Liver (tissue), 9 donors: Measurements from ENCODE around the gene LNPK. TPM values are rescaled to one million over a fixed set of nuclear protein-coding genes. Genes with fewer than 3 reads are reported as not detected.

Experiments
- DNase-seq: peaks from one replicate; pipeline ENCODE4 v3.0.0-alpha.2; 2017; ENCODE audit warnings: low spot score
- H3K27ac ChIP-seq, 2 donors: one replicate each; pipeline ENCODE4 v1.7.0; 2013; ENCODE audit warnings: inconsistent platforms in 2 of 2, low read length in 2 of 2, control low read depth in 1 of 2, low read depth in 1 of 2, mild to moderate bottlenecking in 1 of 2
- H3K27me3 ChIP-seq, 4 donors: one replicate each; pipeline versions ENCODE4 v1.6.1 to v1.7.0; 2013; ENCODE audit warnings: low read length in 3 of 4, inconsistent platforms in 1 of 4, mild to moderate bottlenecking in 1 of 4, moderate library complexity in 1 of 4; ENCODE audit not compliant: control insufficient read depth in 4 of 4, insufficient read depth in 4 of 4
- H3K36me3 ChIP-seq, 4 donors: one replicate each; pipeline versions ENCODE4 v1.6.1 to v1.7.0; 2013; ENCODE audit warnings: low read length in 3 of 4, mild to moderate bottlenecking in 3 of 4, low read depth in 1 of 4, moderate library complexity in 1 of 4; ENCODE audit not compliant: control insufficient read depth in 4 of 4, insufficient read depth in 3 of 4
- H3K4me1 ChIP-seq, 4 donors: one replicate each; pipeline versions ENCODE4 v1.6.1 to v1.7.0; 2013; ENCODE audit warnings: low read length in 3 of 4, mild to moderate bottlenecking in 3 of 4, moderate library complexity in 1 of 4; ENCODE audit not compliant: control insufficient read depth in 4 of 4, insufficient read depth in 4 of 4
- H3K4me3 ChIP-seq, 3 donors: one replicate each; pipeline versions ENCODE4 v1.6.1 to v1.7.0; 2013; ENCODE audit warnings: low read length in 3 of 3, control low read depth in 1 of 3, low read depth in 1 of 3, mild to moderate bottlenecking in 1 of 3
- H3K9ac ChIP-seq, 2 donors: one replicate each; pipeline ENCODE4 v1.7.0; 2013; ENCODE audit warnings: low read length in 2 of 2, mild to moderate bottlenecking in 2 of 2, moderate library complexity in 2 of 2, control low read depth in 1 of 2, low read depth in 1 of 2
- H3K9me3 ChIP-seq, 4 donors: one replicate each; pipeline versions ENCODE4 v1.6.1 to v1.7.0; 2013; ENCODE audit warnings: low read length in 3 of 4; ENCODE audit not compliant: control insufficient read depth in 4 of 4
- ATF3 ChIP-seq: IDR thresholded peaks from 2 replicates; pipeline ENCODE4 v1.6.1; 2016; ENCODE audit warnings: antibody characterized with exemption
- CTCF ChIP-seq: fragments of 150-350 bp; IDR thresholded peaks from 2 replicates; pipeline ENCODE4 v1.5.1; 2017; ENCODE audit warnings: improper control_type of control experiment, low read depth, low read length; ENCODE audit not compliant: missing input control
- EGR1 ChIP-seq, 2 donors: IDR thresholded peaks; 2 replicates each; pipeline ENCODE4 v1.6.1; 2016 to 2018; ENCODE audit warnings: antibody characterized with exemption in 2 of 2, low read depth in 2 of 2
- FOXA1 ChIP-seq: IDR thresholded peaks from 2 replicates; pipeline ENCODE4 v1.6.1; 2016; ENCODE audit warnings: antibody characterized with exemption
- FOXA2 ChIP-seq: IDR thresholded peaks from 2 replicates; pipeline ENCODE4 v1.6.1; 2016; ENCODE audit warnings: antibody characterized with exemption
- GABPA ChIP-seq, 2 donors: IDR thresholded peaks in 1 of 2; conservative IDR thresholded peaks in 1 of 2; 2 replicates each; pipeline ENCODE4 v1.6.1; 2016; ENCODE audit warnings: antibody characterized with exemption in 2 of 2, mild to moderate bottlenecking in 1 of 2, moderate library complexity in 1 of 2
- HNF4A ChIP-seq, 2 donors: conservative IDR thresholded peaks; 2 replicates each; pipeline ENCODE4 v1.6.1; 2016; ENCODE audit warnings: antibody characterized with exemption in 2 of 2, mild to moderate bottlenecking in 2 of 2
- HNF4G ChIP-seq: IDR thresholded peaks from 2 replicates; pipeline ENCODE4 v1.6.1; 2016; ENCODE audit warnings: antibody characterized with exemption
- JUND ChIP-seq, 2 donors: IDR thresholded peaks; 2 replicates each; pipeline ENCODE4 v1.6.1; 2016; ENCODE audit warnings: antibody characterized with exemption in 2 of 2
- NR2F2 ChIP-seq: IDR thresholded peaks from 2 replicates; pipeline ENCODE4 v1.6.1; 2016; ENCODE audit warnings: antibody characterized with exemption
- RAD21 ChIP-seq, 2 donors: IDR thresholded peaks; 2 replicates each; pipeline ENCODE4 v1.6.1; 2016; ENCODE audit warnings: antibody characterized with exemption in 2 of 2, mild to moderate bottlenecking in 2 of 2
- REST ChIP-seq: IDR thresholded peaks from 2 replicates; pipeline ENCODE4 v1.6.1; 2016; ENCODE audit warnings: antibody characterized with exemption, mild to moderate bottlenecking
- RXRA ChIP-seq, 2 donors: IDR thresholded peaks; 2 replicates each; pipeline ENCODE4 v1.6.1; 2017 to 2018; ENCODE audit warnings: antibody characterized with exemption in 2 of 2, mild to moderate bottlenecking in 1 of 2
- SP1 ChIP-seq: IDR thresholded peaks from 2 replicates; pipeline ENCODE4 v1.6.1; 2018; ENCODE audit warnings: antibody characterized with exemption, mild to moderate bottlenecking
- TAF1 ChIP-seq: conservative IDR thresholded peaks from 2 replicates; pipeline ENCODE4 v1.6.1; 2016; ENCODE audit warnings: antibody characterized with exemption, mild to moderate bottlenecking
- YY1 ChIP-seq: IDR thresholded peaks from 2 replicates; pipeline ENCODE4 v1.6.1; 2016; ENCODE audit warnings: antibody characterized with exemption, mild to moderate bottlenecking
- ZBTB33 ChIP-seq: IDR thresholded peaks from 2 replicates; pipeline ENCODE4 v1.6.1; 2016; ENCODE audit warnings: antibody characterized with exemption
- WGBS: extraction: QIAGEN DNeasy Blood & Tissue Kit; methylation state at CpG from one replicate; pipeline ENCODE4 v1.1.7; 2013; 5-methylcytosine and 5-hydroxymethylcytosine counted together
- polyA plus RNA-seq, 2 donors: library from polyadenylated mRNA; stranded (reverse) in 1 of 2; unstranded in 1 of 2; fragments of 200-250 nt in 1 of 2; fragments of >200 nt in 1 of 2; fragmentation: Nextera tagmentation in 1 of 2; extraction: Ambion mirVana in 1 of 2; gene quantifications; one replicate each; pipeline versions ENCODE4 v1.2.1 to v1.2.3, GENCODE V29; 2013 to 2015
- total RNA-seq, 2 donors: library from RNA; depleted of rRNA; stranded (reverse); fragments of >200 nt; gene quantifications; one replicate each; pipeline ENCODE4 v1.2.3, GENCODE V29; 2014
- donor health status: healthy.
- donor health status: healthy.
- donor health status: healthy.
- donor health status: healthy.
- donor health status: healthy.

LNPK gene
- total and polyA plus RNA-seq, 4 donors: 5.5 to 25.2 (median 11.5) TPM

- peaks cover 0 to 7% (median 3%) of the 10 kb centered on the region in 4 donors for H3K36me3 ChIP-seq
- no peak for DNase-seq
- no peak overlapping the region for H3K27ac ChIP-seq
- H3K4me1 ChIP-seq: no peaks in the 10 kb centered on the region
- H3K9me3 ChIP-seq: no peaks in the 10 kb centered on the region
- H3K4me3 ChIP-seq: no peak overlapping the region
- H3K27me3 ChIP-seq: no peaks in the 10 kb centered on the region
- H3K9ac ChIP-seq: no peak overlapping the region
- WGBS: 97% methylated on average over 2 of the region's 2 CpGs
- TF ChIP-seq FOXA2 (no peak), HNF4A (conservative IDR thresholded peaks at IDR 0.05) (no peak), FOXA1 (no peak), SP1 (no peak), NR2F2 (no peak), RAD21 (IDR thresholded peaks at IDR 0.05) (no peak), EGR1 (IDR thresholded peaks at IDR 0.05; ENCODE audit: low read depth in 2 of 2) (no peak), HNF4G (no peak), RXRA (IDR thresholded peaks at IDR 0.05) (no peak), JUND (IDR thresholded peaks at IDR 0.05) (no peak), ZBTB33 (no peak)
These were observed 17.2 kb downstream of the LNPK start for GRCh38 chr2:175984846-175985245.

GRCh38 chr2:175981551-175981950 lies 20.5 kb downstream of the LNPK start:
- Histone ChIP-seq H3K9me3 (no peaks in the 10 kb centered on the region), H3K27me3 (no peaks in the 10 kb centered on the region), H3K36me3 (peaks cover 0 to 11% (median 4%) of the 10 kb centered on the region in 4 donors), H3K4me3 (no peak overlapping the region), H3K4me1 (no peaks in the 10 kb centered on the region), H3K27ac (no peak overlapping the region), H3K9ac (no peak overlapping the region)
- 97% methylated on average over 1 of the region's 1 CpG for WGBS
- no peak for TF ChIP-seq ZBTB33
- no peak for TF ChIP-seq RXRA (IDR thresholded peaks at IDR 0.05)
- TF ChIP-seq SP1: no peak
- no peak for TF ChIP-seq ATF3
- TF ChIP-seq JUND (IDR thresholded peaks at IDR 0.05): no peak
- TF ChIP-seq HNF4G: no peak
- no peak for TF ChIP-seq NR2F2
- TF ChIP-seq TAF1: no peak
- TF ChIP-seq RAD21 (IDR thresholded peaks at IDR 0.05): no peak
- no peak for TF ChIP-seq EGR1 (IDR thresholded peaks at IDR 0.05; ENCODE audit: low read depth in 2 of 2)
- no peak for TF ChIP-seq CTCF
- TF ChIP-seq YY1: no peak
- TF ChIP-seq GABPA (IDR thresholded peaks at IDR 0.05 in 1 of 2, conservative IDR thresholded peaks at IDR 0.05 in 1 of 2): no peak
- TF ChIP-seq FOXA2: no peak
- TF ChIP-seq REST: no peak
- DNase-seq: no peak
